Measurements from ENCODE around the gene HLA-DMA.

DNA sequence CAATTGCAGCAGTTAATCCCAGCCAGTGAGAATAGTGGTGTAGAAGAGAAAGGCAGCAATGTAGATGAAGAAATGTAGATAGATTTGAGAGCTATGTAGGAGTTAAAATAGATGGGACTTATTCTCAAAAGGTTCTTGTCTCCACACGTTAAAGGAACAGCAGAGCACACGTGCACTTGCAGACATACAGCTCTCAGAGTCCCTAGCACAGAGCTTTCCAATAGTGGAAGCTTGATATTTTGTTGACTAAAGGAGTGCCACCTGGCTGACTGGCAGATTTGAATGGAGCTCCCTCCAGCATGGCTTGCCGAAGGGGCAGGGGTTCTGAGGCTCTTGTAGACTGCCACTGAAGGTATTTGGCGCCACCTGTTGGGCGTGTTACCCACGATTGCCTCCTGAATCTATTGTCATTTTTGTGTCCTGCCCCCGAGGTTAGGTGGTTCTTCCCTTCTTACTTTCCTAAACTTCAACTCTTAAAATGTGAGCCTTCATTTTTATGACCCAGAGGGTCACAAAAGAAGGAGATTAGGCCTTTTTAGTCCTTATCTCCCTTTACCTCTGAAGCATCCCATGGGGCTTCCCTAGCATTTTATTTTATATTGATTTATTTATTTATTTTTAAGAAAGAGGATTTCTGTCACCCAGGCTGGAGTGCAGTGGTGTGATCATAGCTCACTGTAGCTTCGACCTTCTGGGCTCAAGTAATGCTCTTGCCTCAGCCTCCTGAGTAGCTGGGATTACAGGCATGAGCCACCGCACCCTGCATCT, 31.9 kb upstream of the HLA-DMA start:
- TF ChIP-seq CTCF (IDR thresholded peaks at IDR 0.05; ENCODE audit: insufficient read depth, low read depth, low read length), result peak; percentile 82
- no peak for TF ChIP-seq EZH2 (IDR thresholded peaks at IDR 0.05; ENCODE audit: insufficient read depth, low read length)

Measured in astrocyte (in vitro differentiated cells and primary cell).